ENCODE results near the gene PPP1R17.

- TF ChIP-seq POLR2A (IDR thresholded peaks at IDR 0.05) (no peak), POLR2AphosphoS5 (IDR thresholded peaks at IDR 0.05) (no peak)
- TF ChIP-seq, protein P1, sequence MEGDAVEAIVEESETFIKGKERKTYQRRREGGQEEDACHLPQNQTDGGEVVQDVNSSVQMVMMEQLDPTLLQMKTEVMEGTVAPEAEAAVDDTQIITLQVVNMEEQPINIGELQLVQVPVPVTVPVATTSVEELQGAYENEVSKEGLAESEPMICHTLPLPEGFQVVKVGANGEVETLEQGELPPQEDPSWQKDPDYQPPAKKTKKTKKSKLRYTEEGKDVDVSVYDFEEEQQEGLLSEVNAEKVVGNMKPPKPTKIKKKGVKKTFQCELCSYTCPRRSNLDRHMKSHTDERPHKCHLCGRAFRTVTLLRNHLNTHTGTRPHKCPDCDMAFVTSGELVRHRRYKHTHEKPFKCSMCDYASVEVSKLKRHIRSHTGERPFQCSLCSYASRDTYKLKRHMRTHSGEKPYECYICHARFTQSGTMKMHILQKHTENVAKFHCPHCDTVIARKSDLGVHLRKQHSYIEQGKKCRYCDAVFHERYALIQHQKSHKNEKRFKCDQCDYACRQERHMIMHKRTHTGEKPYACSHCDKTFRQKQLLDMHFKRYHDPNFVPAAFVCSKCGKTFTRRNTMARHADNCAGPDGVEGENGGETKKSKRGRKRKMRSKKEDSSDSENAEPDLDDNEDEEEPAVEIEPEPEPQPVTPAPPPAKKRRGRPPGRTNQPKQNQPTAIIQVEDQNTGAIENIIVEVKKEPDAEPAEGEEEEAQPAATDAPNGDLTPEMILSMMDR (IDR thresholded peaks at IDR 0.05), result no peak
Measured at GRCh38 chr7:31720366-31720765, 33.4 kb downstream of the PPP1R17 start.

All from gastroesophageal sphincter (tissue), 3 donors.